Fibroblast of pulmonary artery (primary cell): Measurements from ENCODE around the gene PSMD1.
A peak's percentile ranks its signal among the peaks of the same experiment; 100 is the strongest.
"Not testable (repeated sequence)": the region's sequence is repeated elsewhere in the genome, so short reads cannot be mapped to it uniquely, and the experiment has no call there.

Experiments
- DNase-seq: peaks from one replicate; pipeline ENCODE4 v3.0.0-alpha.2; 2010; ENCODE audit warnings: low read depth
- H3K4me3 ChIP-seq: replicated peaks from 2 replicates; pipeline ENCODE4 v1.5.1; 2011; ENCODE audit warnings: low read depth, mild to moderate bottlenecking, control low read depth, low read length, moderate library complexity
- TF ChIP-seq, protein P1 (sequence below): IDR thresholded peaks from 2 replicates; pipeline ENCODE4 v1.5.1; 2011; ENCODE audit warnings: mild to moderate bottlenecking, control low read depth, low read length, inconsistent platforms; ENCODE audit errors: missing control alignments

Gene PSMD1

DNA sequence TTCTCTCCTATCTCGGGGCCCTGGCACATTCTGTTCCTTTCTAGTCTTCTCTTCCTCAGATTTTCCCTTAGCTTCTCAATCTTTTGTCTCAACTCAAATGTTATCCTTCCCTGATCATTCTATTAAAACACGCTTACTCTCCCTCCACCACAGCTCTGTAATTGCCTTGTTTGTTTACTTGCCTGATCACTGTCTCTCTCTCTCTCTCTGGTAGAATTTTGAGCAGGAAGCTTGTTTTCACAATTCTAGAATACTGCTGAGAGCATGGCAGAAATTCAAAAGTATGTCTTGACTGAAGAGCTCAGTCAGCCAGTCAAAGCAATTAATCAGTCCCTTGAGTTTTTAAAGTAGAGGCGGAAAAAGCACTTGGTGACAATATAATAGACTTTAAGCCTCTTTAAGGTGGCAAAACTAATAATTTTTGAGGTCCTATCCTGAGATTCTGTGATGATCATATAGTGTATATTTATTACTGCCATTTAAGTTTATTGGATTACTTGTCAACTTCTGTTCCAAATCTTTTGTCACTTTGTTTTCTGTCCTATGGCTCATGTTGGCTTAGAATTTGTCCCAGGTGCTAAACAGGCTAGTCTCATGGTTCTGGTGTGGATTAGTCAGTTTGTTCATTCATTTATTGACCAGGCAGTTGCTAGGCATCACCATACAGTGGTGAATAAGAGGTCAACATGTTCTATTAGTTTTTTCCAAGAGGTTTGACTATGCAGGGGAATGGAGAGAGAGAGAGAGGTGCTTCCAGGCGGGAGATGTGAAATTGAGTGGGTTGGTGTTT lies 2.3 kb downstream of the PSMD1 start:
- H3K4me3 ChIP-seq = no peak overlapping the region
- DNase-seq = peak; percentile 20
- TF ChIP-seq, protein P1, sequence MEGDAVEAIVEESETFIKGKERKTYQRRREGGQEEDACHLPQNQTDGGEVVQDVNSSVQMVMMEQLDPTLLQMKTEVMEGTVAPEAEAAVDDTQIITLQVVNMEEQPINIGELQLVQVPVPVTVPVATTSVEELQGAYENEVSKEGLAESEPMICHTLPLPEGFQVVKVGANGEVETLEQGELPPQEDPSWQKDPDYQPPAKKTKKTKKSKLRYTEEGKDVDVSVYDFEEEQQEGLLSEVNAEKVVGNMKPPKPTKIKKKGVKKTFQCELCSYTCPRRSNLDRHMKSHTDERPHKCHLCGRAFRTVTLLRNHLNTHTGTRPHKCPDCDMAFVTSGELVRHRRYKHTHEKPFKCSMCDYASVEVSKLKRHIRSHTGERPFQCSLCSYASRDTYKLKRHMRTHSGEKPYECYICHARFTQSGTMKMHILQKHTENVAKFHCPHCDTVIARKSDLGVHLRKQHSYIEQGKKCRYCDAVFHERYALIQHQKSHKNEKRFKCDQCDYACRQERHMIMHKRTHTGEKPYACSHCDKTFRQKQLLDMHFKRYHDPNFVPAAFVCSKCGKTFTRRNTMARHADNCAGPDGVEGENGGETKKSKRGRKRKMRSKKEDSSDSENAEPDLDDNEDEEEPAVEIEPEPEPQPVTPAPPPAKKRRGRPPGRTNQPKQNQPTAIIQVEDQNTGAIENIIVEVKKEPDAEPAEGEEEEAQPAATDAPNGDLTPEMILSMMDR = no peak

DNA sequence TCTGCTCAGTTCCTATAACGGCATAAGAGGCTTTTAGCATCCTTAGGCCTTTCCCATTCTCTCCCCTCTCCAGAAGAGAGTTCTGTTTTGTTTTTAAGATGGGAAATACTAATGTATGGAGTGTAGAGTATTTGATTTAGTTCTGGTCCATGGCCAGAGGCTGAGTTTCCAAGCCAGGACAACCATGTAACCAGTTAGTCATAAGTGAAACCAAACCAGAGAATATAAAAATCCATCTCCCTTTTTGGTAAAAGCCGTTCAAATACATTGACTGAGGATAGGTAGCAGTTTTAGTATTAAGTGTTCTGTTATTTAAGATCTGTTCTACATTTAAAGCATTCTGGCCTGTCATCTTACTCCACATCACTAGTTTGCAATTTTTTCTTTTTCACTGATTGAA lies 3.1 kb downstream of the PSMD1 start:
- TF ChIP-seq, protein P1 = no peak
- H3K4me3 ChIP-seq = no peak overlapping the region
- no peak for DNase-seq

DNA sequence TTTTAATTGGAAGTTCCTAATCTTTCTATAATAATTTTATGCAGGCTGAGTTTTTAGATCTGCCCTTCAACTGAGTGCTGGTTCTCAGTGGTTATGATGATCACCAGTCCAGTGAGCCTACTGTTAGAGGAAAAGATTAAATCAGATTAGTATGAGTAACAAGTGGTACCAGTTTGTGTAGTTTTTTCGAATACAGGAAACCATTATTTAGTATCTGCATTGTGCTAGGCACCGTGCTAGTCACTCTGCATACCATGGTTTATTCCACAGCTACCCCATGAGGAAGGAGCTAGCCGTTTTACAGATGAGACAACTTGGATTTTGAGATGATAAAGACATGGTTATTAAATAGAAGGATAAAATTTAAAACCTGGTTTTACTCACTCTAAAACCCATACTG lies 6.1 kb downstream of the PSMD1 start:
- no peak for DNase-seq
- TF ChIP-seq, protein P1 = no peak

DNA sequence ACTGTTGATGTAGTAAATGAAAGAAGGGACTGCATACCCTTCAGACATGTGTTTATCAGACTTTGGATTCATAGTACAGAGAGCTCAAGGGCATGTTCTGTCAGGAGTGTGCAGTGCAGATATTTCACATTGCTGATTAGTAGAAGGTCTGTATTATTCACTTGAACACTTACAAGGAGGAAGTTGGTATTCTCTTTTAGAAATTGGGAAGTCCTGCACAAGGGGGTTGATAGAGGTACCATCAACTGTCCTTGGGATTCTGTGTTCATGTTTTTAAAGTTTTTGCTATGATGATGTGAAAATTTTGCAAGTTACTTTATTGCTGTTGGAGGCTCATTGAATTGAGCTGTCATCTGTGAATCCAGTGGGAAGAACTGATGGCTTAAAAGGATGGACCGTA lies 6.7 kb downstream of the PSMD1 start:
- TF ChIP-seq, protein P1 = no peak
- H3K4me3 ChIP-seq = no peak overlapping the region
- no peak for DNase-seq

More for the DNA sequence above, 6.1 kb downstream of the PSMD1 start:
- H3K4me3 ChIP-seq = no peak overlapping the region

DNA sequence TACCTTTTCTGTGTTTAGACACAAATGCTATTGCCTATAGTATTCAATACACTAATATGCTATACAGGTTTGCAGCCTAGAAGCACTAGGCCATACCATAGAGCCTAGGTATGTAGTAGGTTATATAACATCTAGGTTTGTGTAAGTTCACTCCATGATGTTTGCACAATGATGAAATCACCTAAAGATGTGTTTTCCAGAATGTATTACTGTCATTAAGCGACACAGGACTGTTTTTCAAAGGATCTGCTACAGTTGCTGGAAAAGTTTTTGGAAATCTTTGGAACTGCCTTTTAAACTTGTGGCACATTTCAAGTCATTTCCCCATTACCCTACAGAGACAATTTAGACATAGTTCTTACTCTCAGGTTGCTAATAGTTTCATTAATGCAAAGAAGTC lies 9.3 kb downstream of the PSMD1 start:
- DNase-seq = no peak
- TF ChIP-seq, protein P1 = no peak
- no peak overlapping the region for H3K4me3 ChIP-seq

DNA sequence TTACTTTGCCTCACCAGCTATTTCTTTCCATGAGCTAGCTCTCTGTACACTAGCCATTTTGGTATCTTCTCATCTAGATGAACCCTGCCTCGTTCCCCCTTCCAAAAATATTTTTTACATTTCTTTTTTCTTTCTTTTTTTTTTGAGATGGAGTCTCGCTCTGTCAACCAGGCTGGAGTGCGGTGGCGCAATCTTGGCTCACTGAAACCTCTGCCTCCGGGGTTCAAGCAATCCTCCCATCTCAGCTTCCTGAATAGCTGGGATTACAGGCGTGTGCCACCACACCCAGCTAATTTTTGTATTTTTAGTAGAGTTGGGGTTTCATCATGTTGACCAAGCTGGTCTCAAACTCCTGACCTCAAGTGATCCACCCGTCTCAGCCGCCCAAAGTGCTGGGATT lies 10.9 kb downstream of the PSMD1 start:
- not testable (repeated sequence) for DNase-seq, H3K4me3 ChIP-seq

DNA sequence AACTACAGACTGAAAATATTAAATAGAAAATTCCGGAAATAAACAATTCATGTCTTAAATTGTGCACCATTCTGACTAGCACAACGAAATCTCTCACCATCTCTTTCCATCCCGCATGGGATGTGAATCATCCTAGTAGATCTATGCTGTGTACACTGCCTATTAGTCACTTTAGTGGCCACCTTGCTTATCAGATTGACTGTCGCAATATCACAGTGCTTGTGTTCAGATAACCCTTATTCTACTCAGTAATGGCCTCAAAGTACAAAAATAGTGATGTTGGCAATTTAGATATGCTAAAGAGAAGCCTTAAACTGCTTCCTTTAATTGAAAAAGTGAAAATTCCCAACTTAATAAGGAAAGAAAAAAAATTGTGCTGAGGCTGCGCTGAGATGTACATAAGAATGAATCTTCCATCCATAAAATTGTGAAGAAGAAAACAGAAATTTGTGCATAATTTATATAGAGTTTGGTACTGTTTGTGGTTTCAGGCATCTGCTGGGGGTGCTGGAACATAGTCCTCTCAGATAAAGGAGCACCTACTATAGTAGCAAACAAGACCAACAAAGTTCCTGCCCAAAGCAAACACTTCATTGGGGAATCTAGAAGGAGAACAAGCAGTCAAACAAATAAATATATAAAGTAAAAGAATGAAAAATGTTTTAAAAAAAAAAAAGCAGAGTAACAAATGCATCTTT lies 12.0 kb downstream of the PSMD1 start:
- TF ChIP-seq, protein P1 = no peak
- peak; percentile 60 for DNase-seq
- H3K4me3 ChIP-seq = no peak overlapping the region
